H1 (cell line): ENCODE measurements around the gene CD1D.

Source experiments
- ATF3 ChIP-seq: IDR thresholded peaks from 2 replicates; pipeline ENCODE4 v1.6.1; 2011; ENCODE audit warnings: low read depth, mild to moderate bottlenecking, low read length; ENCODE audit not compliant: insufficient read depth
- EZH2 ChIP-seq: fragments of 200-600 bp; sonication (generic); IDR thresholded peaks from 2 replicates; pipeline ENCODE4 v1.7.1; 2012; ENCODE audit warnings: low read depth, mild to moderate bottlenecking, moderate library complexity, low read length, inconsistent platforms; ENCODE audit not compliant: severe bottlenecking
- POLR2AphosphoS5 ChIP-seq: IDR thresholded peaks from 2 replicates; pipeline ENCODE4 v1.6.1; 2011; ENCODE audit warnings: low read depth, low read length
- SIN3A ChIP-seq, 2 experiments: IDR thresholded peaks in 1 of 2; conservative IDR thresholded peaks in 1 of 2; 2 replicates each; pipeline ENCODE4 v1.6.1; 2011 to 2012; ENCODE audit warnings: low read length in 2 of 2, improper control_type of control experiment in 1 of 2, low read depth in 1 of 2, mild to moderate bottlenecking in 1 of 2
- TAF1 ChIP-seq: IDR thresholded peaks from 2 replicates; pipeline ENCODE4 v1.6.1; 2011; ENCODE audit warnings: mild to moderate bottlenecking, low read depth, low read length
- YY1 ChIP-seq: IDR thresholded peaks from 2 replicates; pipeline ENCODE4 v1.6.1; 2011; ENCODE audit warnings: low read depth, mild to moderate bottlenecking, low read length
- TF ChIP-seq, protein P1 (sequence below), 3 experiments: IDR thresholded peaks; 1 replicate in 2 of 3; 2 replicates in 1 of 3; pipeline versions ENCODE4 v1.5.1 to v1.6.1; 2011; ENCODE audit warnings: low read length in 3 of 3, mild to moderate bottlenecking in 3 of 3, inconsistent platforms in 2 of 3, low read depth in 1 of 3, moderate library complexity in 1 of 3; ENCODE audit not compliant: insufficient read depth in 1 of 3; ENCODE audit errors: control extremely low read depth in 1 of 3

DNA sequence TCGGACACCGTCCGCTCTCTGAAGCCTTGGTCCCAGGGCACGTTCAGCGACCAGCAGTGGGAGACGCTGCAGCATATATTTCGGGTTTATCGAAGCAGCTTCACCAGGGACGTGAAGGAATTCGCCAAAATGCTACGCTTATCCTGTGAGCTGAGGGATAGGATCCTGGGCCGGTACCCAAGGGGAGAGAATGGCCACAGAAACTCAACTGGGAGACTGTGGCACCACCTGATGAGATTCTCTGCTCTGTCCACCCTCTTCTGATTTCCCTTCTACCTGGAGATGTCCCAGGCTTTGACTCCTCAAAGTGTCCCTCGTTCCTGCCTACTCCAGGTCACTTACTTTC lies 855 bp downstream of the CD1D start:
- TF ChIP-seq, protein P1, sequence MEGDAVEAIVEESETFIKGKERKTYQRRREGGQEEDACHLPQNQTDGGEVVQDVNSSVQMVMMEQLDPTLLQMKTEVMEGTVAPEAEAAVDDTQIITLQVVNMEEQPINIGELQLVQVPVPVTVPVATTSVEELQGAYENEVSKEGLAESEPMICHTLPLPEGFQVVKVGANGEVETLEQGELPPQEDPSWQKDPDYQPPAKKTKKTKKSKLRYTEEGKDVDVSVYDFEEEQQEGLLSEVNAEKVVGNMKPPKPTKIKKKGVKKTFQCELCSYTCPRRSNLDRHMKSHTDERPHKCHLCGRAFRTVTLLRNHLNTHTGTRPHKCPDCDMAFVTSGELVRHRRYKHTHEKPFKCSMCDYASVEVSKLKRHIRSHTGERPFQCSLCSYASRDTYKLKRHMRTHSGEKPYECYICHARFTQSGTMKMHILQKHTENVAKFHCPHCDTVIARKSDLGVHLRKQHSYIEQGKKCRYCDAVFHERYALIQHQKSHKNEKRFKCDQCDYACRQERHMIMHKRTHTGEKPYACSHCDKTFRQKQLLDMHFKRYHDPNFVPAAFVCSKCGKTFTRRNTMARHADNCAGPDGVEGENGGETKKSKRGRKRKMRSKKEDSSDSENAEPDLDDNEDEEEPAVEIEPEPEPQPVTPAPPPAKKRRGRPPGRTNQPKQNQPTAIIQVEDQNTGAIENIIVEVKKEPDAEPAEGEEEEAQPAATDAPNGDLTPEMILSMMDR (IDR thresholded peaks at IDR 0.05; ENCODE audit: control extremely low read depth in 1 of 3, insufficient read depth in 1 of 3, low read depth in 1 of 3, low read length in 3 of 3) = no peak
- peak; percentile 24 for TF ChIP-seq EZH2
- TF ChIP-seq YY1 = no peak
- TF ChIP-seq ATF3 = no peak
- TF ChIP-seq TAF1 = no peak
- TF ChIP-seq POLR2AphosphoS5 = no peak
- no peak for TF ChIP-seq SIN3A (conservative IDR thresholded peaks at IDR 0.05 in 1 of 2, IDR thresholded peaks at IDR 0.05 in 1 of 2; ENCODE audit: low read depth in 1 of 2, low read length in 2 of 2)
